Colonic mucosa (tissue), 4 donors: ENCODE data around the gene KRT85. TPM values are rescaled to one million over a fixed set of nuclear protein-coding genes. Genes with fewer than 3 reads are reported as not detected.

Experiments
- DNase-seq: peaks from one replicate; pipeline ENCODE4 v3.0.0-alpha.2; 2020
- H3K27ac ChIP-seq: fragments of 200-600 bp; one replicate; pipeline ENCODE4 v1.8.0; 2021
- H3K27me3 ChIP-seq: fragments of 200-600 bp; one replicate; pipeline ENCODE4 v1.8.0; 2021
- H3K36me3 ChIP-seq: fragments of 200-600 bp; one replicate; pipeline ENCODE4 v1.8.0; 2021
- H3K4me1 ChIP-seq: fragments of 200-600 bp; one replicate; pipeline ENCODE4 v1.8.0; 2021; ENCODE audit warnings: mild to moderate bottlenecking
- H3K4me3 ChIP-seq: fragments of 200-600 bp; one replicate; pipeline ENCODE4 v1.8.0; 2021
- H3K9ac ChIP-seq, 2 donors: one replicate each; pipeline ENCODE4 v1.7.0; 2013; ENCODE audit warnings: control low read depth in 2 of 2, low read depth in 2 of 2, low read length in 2 of 2
- H3K9me3 ChIP-seq: fragments of 200-600 bp; one replicate; pipeline ENCODE4 v1.8.0; 2021
- intact Hi-C: fragments of 100-400 bp; cut with DNase I; formaldehyde crosslinking; loops from one replicate; pipeline ENCODE4 v1.14.1; 2022
- total RNA-seq, 2 donors: library from RNA; stranded (reverse); fragmentation: NEBNext Ultra II Directional in 1 of 2; extraction: Animal tissue kit (Norgen Biotek cat#: 25700) in 1 of 2; gene quantifications; one replicate each; pipeline ENCODE4 v1.2.1, GENCODE V29; 2021
- TF ChIP-seq, protein P1 (sequence below): fragments of 200-600 bp; IDR thresholded peaks from one replicate; pipeline ENCODE4 v1.8.0; 2022; ENCODE audit warnings: antibody characterized with exemption, mild to moderate bottlenecking
- donor health status: healthy.
- donor health status: DM: no; HTN: no; CAD: no.
- donor health status: DM: no; HTN: no; CAD: no.

The KRT85 gene
- total RNA-seq, 2 donors from 2014 or later: not detected

DNA sequence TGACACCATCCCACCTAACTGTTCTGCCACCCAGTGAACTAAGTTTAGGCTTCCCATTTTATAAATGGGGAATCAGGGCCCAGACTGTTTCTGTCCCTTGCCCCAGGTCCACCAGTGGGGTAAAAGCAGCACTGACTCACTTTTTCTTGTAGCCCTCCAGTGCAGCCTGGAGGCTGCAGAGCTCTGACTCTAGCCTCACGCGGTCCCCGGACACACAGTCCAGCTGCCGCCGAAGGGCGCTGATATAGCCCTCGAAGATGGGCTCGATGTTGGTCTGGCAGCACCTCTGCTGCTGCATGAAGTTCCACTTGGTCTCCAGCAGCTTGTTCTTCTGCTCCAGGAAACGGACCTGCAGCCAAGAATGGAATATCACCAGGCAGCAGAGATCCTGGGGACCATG, 36.3 kb upstream of the KRT85 start:
- intact Hi-C loops: no loop called here
- DNase-seq: no peak
- H3K27ac ChIP-seq: no peak overlapping the region
- no peaks in the 10 kb centered on the region for H3K9me3 ChIP-seq
- no peaks in the 10 kb centered on the region for H3K36me3 ChIP-seq
- no peaks in the 10 kb centered on the region for H3K27me3 ChIP-seq
- H3K9ac ChIP-seq: no peak overlapping the region
- H3K4me3 ChIP-seq: no peak overlapping the region
- TF ChIP-seq, protein P1, sequence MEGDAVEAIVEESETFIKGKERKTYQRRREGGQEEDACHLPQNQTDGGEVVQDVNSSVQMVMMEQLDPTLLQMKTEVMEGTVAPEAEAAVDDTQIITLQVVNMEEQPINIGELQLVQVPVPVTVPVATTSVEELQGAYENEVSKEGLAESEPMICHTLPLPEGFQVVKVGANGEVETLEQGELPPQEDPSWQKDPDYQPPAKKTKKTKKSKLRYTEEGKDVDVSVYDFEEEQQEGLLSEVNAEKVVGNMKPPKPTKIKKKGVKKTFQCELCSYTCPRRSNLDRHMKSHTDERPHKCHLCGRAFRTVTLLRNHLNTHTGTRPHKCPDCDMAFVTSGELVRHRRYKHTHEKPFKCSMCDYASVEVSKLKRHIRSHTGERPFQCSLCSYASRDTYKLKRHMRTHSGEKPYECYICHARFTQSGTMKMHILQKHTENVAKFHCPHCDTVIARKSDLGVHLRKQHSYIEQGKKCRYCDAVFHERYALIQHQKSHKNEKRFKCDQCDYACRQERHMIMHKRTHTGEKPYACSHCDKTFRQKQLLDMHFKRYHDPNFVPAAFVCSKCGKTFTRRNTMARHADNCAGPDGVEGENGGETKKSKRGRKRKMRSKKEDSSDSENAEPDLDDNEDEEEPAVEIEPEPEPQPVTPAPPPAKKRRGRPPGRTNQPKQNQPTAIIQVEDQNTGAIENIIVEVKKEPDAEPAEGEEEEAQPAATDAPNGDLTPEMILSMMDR: no peak
- H3K4me1 ChIP-seq: no peaks in the 10 kb centered on the region

DNA sequence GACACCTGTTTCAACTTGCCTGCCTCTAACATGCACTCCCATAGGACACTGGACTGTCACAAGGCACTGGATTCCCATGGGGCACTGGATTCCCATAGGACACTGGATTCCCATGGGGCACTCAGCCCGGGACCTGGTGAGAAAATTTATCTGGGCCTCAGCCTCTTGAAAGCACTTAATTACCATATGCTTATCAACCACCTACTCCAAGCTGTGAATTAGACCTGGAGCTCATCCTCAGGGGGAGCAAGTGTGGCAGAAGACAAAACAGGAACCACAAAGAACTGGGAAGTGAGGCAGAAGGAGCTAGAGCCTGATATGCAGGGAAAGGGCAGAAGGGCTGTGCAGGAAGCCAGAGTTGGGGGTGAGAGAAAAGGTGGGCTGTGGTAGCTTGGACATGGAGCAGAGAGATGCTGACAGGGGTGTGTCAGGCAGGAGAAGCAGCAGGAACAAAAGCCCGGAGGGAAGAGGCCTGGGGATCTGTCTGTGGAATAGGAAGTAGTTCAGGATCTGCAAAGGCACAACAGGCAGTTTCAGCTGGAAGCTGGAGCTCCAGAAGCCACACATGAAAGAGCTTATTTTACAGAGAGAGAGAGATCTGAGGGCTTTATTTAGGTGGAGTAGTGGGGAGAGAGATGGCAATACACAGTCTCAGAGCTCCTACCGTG, 35.7 kb upstream of the KRT85 start:
- intact Hi-C loops: no loop called here
- H3K9me3 ChIP-seq: no peaks in the 10 kb centered on the region
- DNase-seq: no peak
- H3K27me3 ChIP-seq: no peaks in the 10 kb centered on the region
- TF ChIP-seq, protein P1: no peak
- H3K9ac ChIP-seq: no peak overlapping the region
- H3K4me1 ChIP-seq: no peaks in the 10 kb centered on the region
- H3K4me3 ChIP-seq: no peak overlapping the region
- H3K27ac ChIP-seq: no peak overlapping the region
- no peaks in the 10 kb centered on the region for H3K36me3 ChIP-seq

DNA sequence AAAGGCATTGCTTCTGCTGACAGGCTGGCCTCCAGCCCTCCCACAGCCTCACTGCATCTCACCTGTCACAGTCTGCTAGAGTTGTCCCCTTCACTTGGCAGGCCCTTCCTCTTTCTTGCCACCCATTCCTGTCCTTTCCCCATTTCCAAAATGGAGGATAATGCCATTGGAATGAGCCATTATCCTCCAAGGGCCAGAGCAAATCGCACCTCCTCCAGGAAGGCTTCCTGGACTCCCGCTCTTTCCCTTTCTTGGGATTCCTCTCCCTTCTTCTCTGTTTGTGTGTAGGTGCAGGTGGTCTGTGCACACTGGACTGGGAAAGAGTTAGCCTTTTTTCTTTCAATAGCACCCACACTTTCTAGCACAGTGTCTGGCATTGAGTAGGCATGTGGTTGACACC, 35.1 kb upstream of the KRT85 start:
- H3K9me3 ChIP-seq: no peaks in the 10 kb centered on the region
- H3K9ac ChIP-seq: no peak overlapping the region
- no peak overlapping the region for H3K4me3 ChIP-seq
- intact Hi-C loops: no loop called here
- no peak for DNase-seq
- H3K27me3 ChIP-seq: no peaks in the 10 kb centered on the region
- no peaks in the 10 kb centered on the region for H3K36me3 ChIP-seq
- TF ChIP-seq, protein P1: no peak
- H3K4me1 ChIP-seq: no peaks in the 10 kb centered on the region
- H3K27ac ChIP-seq: no peak overlapping the region

DNA sequence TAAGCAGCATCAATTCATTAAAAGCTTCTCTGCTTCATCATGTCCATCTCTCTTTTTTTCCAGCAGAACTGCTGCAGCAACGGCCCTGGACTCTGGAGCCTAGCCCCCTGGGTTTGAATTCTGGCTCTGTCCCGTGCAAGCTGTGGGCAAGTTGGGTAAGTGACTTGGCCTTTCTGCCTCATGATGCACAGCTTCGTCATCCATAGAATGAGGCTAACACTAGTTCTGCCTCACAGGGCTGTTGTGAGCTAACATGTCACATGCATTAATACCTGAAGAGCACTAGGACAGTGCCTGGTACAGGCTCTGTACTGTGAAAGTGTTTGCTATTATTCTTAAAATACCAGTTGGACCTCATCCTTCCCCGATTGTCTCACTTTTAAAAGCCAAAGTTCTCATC, 34.6 kb upstream of the KRT85 start:
- no peak overlapping the region for H3K9ac ChIP-seq
- no peaks in the 10 kb centered on the region for H3K4me1 ChIP-seq
- intact Hi-C loops: no loop called here
- no peaks in the 10 kb centered on the region for H3K9me3 ChIP-seq
- no peak overlapping the region for H3K4me3 ChIP-seq
- no peak overlapping the region for H3K27ac ChIP-seq
- H3K36me3 ChIP-seq: no peaks in the 10 kb centered on the region
- no peaks in the 10 kb centered on the region for H3K27me3 ChIP-seq
- DNase-seq: no peak
- TF ChIP-seq, protein P1: no peak

DNA sequence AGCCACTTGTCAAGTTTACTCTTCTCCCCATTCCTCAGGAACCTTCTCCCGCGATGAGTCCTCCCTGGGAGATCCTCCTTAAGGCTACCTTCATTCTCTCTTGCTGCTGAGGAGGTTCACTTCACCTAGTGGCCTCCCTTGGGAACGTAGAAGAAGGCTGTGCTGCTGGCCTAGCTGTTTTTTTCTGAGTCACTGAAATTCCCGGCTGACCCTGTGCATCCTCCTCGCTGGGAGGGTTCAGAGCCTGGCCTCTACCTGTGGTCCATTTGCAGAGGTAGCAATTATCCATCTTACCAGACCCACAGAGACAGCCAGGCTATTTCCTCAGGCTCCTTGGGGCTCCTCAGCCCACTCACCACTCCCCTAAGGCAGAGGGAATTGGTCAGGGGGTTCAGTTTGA, 34.2 kb upstream of the KRT85 start:
- no peaks in the 10 kb centered on the region for H3K4me1 ChIP-seq
- DNase-seq: no peak
- H3K9ac ChIP-seq: no peak overlapping the region
- H3K4me3 ChIP-seq: no peak overlapping the region
- no peaks in the 10 kb centered on the region for H3K36me3 ChIP-seq
- no peaks in the 10 kb centered on the region for H3K27me3 ChIP-seq
- TF ChIP-seq, protein P1: no peak
- intact Hi-C loops: no loop called here
- no peak overlapping the region for H3K27ac ChIP-seq
- no peaks in the 10 kb centered on the region for H3K9me3 ChIP-seq
